ENCODE measurements around the gene RSF1. TPM values are rescaled to one million over a fixed set of nuclear protein-coding genes. Genes with fewer than 3 reads are reported as not detected.

RSF1 gene
- total and polyA plus RNA-seq, 7 donors = 2.7 to 34.8 (median 30.0) TPM

- H3K4me1 ChIP-seq = peaks cover 36% of the 10 kb centered on the region
- intact Hi-C loops (cut with DNase I) = no loop called here
- ATAC-seq (peak; percentile 38 to 61 (median 54)), DNase-seq (peak; percentile 81 to 90)
- no peaks in the 10 kb centered on the region for H3K27me3 ChIP-seq (ENCODE audit: insufficient read depth in 3 of 3, low read length in 2 of 3)
- H3K4me3 ChIP-seq = peak overlapping the region; percentile 97
- WGBS, 3 donors = 0% methylated on average over 19 of the region's 19 CpGs
- peaks cover 4% of the 10 kb centered on the region for H3K9me3 ChIP-seq
- H3K36me3 ChIP-seq (ENCODE audit: insufficient read depth in 1 of 2, low read depth in 1 of 2) = no peaks in the 10 kb centered on the region
- H3K27ac ChIP-seq = peak overlapping the region; percentile 96
- TF ChIP-seq CTCF (IDR thresholded peaks at IDR 0.05) = no peak
Observed at GRCh38 chr11:77819411-77819920, 1.1 kb downstream of the RSF1 start.

GRCh38 chr11:77815459-77815858 is 5.1 kb downstream of the RSF1 start:
- no peak for DNase-seq
- intact Hi-C loops (cut with DNase I) = no loop called here
- Histone ChIP-seq H3K4me3 (no peak overlapping the region), H3K9me3 (peaks cover 4% of the 10 kb centered on the region), H3K36me3 (ENCODE audit: insufficient read depth in 1 of 2, low read depth in 1 of 2) (peaks cover 0 to 5% of the 10 kb centered on the region in 2 donors), H3K4me1 (peaks cover 24% of the 10 kb centered on the region), H3K27me3 (ENCODE audit: insufficient read depth in 3 of 3, low read length in 2 of 3) (no peaks in the 10 kb centered on the region), H3K27ac (no peak overlapping the region)
- WGBS, 3 donors = 69 to 87% (median 80%) methylated on average over 1 of the region's 1 CpG
- no peak for ATAC-seq
- TF ChIP-seq CTCF (IDR thresholded peaks at IDR 0.05) = no peak

- intact Hi-C loops (cut with DNase I) = no loop called here
- Histone ChIP-seq H3K36me3 (ENCODE audit: insufficient read depth in 1 of 2, low read depth in 1 of 2) (peaks cover 0 to 5% of the 10 kb centered on the region in 2 donors), H3K27me3 (ENCODE audit: insufficient read depth in 3 of 3, low read length in 2 of 3) (no peaks in the 10 kb centered on the region), H3K9me3 (peaks cover 4% of the 10 kb centered on the region), H3K4me3 (no peak overlapping the region), H3K27ac (no peak overlapping the region), H3K4me1 (peaks cover 24% of the 10 kb centered on the region)
- no peak for DNase-seq
- 97 to 100% (median 100%) methylated on average over 3 of the region's 3 CpGs for whole genome bisulfite sequencing, 3 donors
- no peak for TF ChIP-seq CTCF (IDR thresholded peaks at IDR 0.05)
- ATAC-seq = no peak
Observed at GRCh38 chr11:77814848-77815247, 5.7 kb downstream of the RSF1 start.

- peaks cover 0 to 5% of the 10 kb centered on the region in 2 donors for H3K36me3 ChIP-seq (ENCODE audit: insufficient read depth in 1 of 2, low read depth in 1 of 2)
- no peak overlapping the region for H3K4me3 ChIP-seq
- intact Hi-C loops (cut with DNase I) = no loop called here
- TF ChIP-seq CTCF (IDR thresholded peaks at IDR 0.05) = no peak
- H3K9me3 ChIP-seq = peaks cover 4% of the 10 kb centered on the region
- ATAC-seq = no peak
- H3K4me1 ChIP-seq = peaks cover 23% of the 10 kb centered on the region
- DNase-seq = no peak
- H3K27me3 ChIP-seq (ENCODE audit: insufficient read depth in 3 of 3, low read length in 2 of 3) = no peaks in the 10 kb centered on the region
- no peak overlapping the region for H3K27ac ChIP-seq
- WGBS, 3 donors = 94 to 95% (median 94%) methylated on average over 9 of the region's 9 CpGs
Observed at GRCh38 chr11:77813256-77813655, 7.3 kb downstream of the RSF1 start.

GRCh38 chr11:77806993-77807392 is 13.5 kb downstream of the RSF1 start:
- DNase-seq (no peak), ATAC-seq (no peak)
- TF ChIP-seq CTCF (IDR thresholded peaks at IDR 0.05) = no peak
- intact Hi-C loops (cut with DNase I) = no loop called here
- Histone ChIP-seq H3K4me1 (peaks cover 12% of the 10 kb centered on the region), H3K27me3 (ENCODE audit: insufficient read depth in 3 of 3, low read length in 2 of 3) (no peaks in the 10 kb centered on the region), H3K9me3 (no peaks in the 10 kb centered on the region), H3K27ac (no peak overlapping the region), H3K36me3 (ENCODE audit: insufficient read depth in 1 of 2, low read depth in 1 of 2) (peaks cover 0 to 5% of the 10 kb centered on the region in 2 donors), H3K4me3 (no peak overlapping the region)
- WGBS, 3 donors = 91 to 94% (median 92%) methylated on average over 2 of the region's 2 CpGs
